Measurements from ENCODE around the gene DLGAP1. TPM values are rescaled to one million over a fixed set of nuclear protein-coding genes. Genes with fewer than 3 reads are reported as not detected.
A peak's percentile ranks its signal among the peaks of the same experiment; 100 is the strongest.

Gene DLGAP1
- total and polyA plus RNA-seq, 2 of the 13 experiments (the other 11 are each of a cell fraction or from before 2014, with no cell fraction given): 0.01 TPM; not detected in 1

GRCh38 chr18:3450012-3450798 lies 1004.9 kb downstream of the DLGAP1 start, which contains the start of gene TGIF1 (continued):
- TF ChIP-seq TBX3 (IDR thresholded peaks at IDR 0.05; ENCODE audit: borderline replicate concordance): no peak
- TF ChIP-seq ZHX2 (IDR thresholded peaks at IDR 0.05; ENCODE audit: low read depth): no peak
- 0 out of 2 replicates have a peak, but pooled peaks have one; percentile 21 for TF ChIP-seq ZHX2 (CRISPR knock-in tag; IDR thresholded peaks at IDR 0.05; ENCODE audit: borderline replicate concordance)
- TF ChIP-seq MED13 (CRISPR knock-in tag; IDR thresholded peaks at IDR 0.05): peak; percentile 63
- TF ChIP-seq GABPB1 (CRISPR knock-in tag; IDR thresholded peaks at IDR 0.05): peak; percentile 23; the same call in 1 of the 2 replicates
- TF ChIP-seq AFF4 (CRISPR knock-in tag; IDR thresholded peaks at IDR 0.05): peak; percentile 94
- no peak for TF ChIP-seq PPARG (CRISPR knock-in tag; conservative IDR thresholded peaks at IDR 0.05)
- TF ChIP-seq, protein P1, sequence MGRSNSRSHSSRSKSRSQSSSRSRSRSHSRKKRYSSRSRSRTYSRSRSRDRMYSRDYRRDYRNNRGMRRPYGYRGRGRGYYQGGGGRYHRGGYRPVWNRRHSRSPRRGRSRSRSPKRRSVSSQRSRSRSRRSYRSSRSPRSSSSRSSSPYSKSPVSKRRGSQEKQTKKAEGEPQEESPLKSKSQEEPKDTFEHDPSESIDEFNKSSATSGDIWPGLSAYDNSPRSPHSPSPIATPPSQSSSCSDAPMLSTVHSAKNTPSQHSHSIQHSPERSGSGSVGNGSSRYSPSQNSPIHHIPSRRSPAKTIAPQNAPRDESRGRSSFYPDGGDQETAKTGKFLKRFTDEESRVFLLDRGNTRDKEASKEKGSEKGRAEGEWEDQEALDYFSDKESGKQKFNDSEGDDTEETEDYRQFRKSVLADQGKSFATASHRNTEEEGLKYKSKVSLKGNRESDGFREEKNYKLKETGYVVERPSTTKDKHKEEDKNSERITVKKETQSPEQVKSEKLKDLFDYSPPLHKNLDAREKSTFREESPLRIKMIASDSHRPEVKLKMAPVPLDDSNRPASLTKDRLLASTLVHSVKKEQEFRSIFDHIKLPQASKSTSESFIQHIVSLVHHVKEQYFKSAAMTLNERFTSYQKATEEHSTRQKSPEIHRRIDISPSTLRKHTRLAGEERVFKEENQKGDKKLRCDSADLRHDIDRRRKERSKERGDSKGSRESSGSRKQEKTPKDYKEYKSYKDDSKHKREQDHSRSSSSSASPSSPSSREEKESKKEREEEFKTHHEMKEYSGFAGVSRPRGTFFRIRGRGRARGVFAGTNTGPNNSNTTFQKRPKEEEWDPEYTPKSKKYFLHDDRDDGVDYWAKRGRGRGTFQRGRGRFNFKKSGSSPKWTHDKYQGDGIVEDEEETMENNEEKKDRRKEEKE (IDR thresholded peaks at IDR 0.05): no peak
- TF ChIP-seq SOX13 (IDR thresholded peaks at IDR 0.05): peak; percentile 25; the same call in 1 of the 2 replicates
- no peak; a peak in 1 of 4 replicates for TF ChIP-seq SOX13 (CRISPR knock-in tag; conservative IDR thresholded peaks at IDR 0.05 in 1 of 2, IDR thresholded peaks at IDR 0.05 in 1 of 2)
- TF ChIP-seq, protein P2, sequence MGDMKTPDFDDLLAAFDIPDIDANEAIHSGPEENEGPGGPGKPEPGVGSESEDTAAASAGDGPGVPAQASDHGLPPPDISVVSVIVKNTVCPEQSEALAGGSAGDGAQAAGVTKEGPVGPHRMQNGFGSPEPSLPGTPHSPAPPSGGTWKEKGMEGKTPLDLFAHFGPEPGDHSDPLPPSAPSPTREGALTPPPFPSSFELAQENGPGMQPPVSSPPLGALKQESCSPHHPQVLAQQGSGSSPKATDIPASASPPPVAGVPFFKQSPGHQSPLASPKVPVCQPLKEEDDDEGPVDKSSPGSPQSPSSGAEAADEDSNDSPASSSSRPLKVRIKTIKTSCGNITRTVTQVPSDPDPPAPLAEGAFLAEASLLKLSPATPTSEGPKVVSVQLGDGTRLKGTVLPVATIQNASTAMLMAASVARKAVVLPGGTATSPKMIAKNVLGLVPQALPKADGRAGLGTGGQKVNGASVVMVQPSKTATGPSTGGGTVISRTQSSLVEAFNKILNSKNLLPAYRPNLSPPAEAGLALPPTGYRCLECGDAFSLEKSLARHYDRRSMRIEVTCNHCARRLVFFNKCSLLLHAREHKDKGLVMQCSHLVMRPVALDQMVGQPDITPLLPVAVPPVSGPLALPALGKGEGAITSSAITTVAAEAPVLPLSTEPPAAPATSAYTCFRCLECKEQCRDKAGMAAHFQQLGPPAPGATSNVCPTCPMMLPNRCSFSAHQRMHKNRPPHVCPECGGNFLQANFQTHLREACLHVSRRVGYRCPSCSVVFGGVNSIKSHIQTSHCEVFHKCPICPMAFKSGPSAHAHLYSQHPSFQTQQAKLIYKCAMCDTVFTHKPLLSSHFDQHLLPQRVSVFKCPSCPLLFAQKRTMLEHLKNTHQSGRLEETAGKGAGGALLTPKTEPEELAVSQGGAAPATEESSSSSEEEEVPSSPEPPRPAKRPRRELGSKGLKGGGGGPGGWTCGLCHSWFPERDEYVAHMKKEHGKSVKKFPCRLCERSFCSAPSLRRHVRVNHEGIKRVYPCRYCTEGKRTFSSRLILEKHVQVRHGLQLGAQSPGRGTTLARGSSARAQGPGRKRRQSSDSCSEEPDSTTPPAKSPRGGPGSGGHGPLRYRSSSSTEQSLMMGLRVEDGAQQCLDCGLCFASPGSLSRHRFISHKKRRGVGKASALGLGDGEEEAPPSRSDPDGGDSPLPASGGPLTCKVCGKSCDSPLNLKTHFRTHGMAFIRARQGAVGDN (CRISPR knock-in tag; IDR thresholded peaks at IDR 0.05): peak; percentile 68

Measured in HepG2 (cell line).